Skeletal muscle satellite cell (primary cell): ENCODE measurements around the gene HIF3A.
"Not testable (repeated sequence)": the region's sequence is repeated elsewhere in the genome, so short reads cannot be mapped to it uniquely, and the experiment has no call there.

Source experiments
- H3K27me3 ChIP-seq: 2 replicates; pipeline ENCODE4 v1.7.0; 2013; ENCODE audit warnings: low read length; ENCODE audit not compliant: control insufficient read depth, insufficient read depth
- H3K36me3 ChIP-seq: 2 replicates; pipeline ENCODE4 v1.7.0; 2013; ENCODE audit warnings: mild to moderate bottlenecking, control low read depth, low read length; ENCODE audit not compliant: insufficient read depth
- H3K4me1 ChIP-seq: 2 replicates; pipeline ENCODE4 v1.7.0; 2013; ENCODE audit warnings: low read length; ENCODE audit not compliant: control insufficient read depth, insufficient read depth
- H3K4me2 ChIP-seq: 2 replicates; pipeline ENCODE4 v1.7.0; 2013; ENCODE audit warnings: mild to moderate bottlenecking, low read length
- H3K4me3 ChIP-seq: 2 replicates; pipeline ENCODE4 v1.7.0; 2013; ENCODE audit warnings: low read length
- H3K9ac ChIP-seq: 2 replicates; pipeline ENCODE4 v1.7.0; 2013; ENCODE audit warnings: mild to moderate bottlenecking, low read depth, low read length, moderate library complexity
- H3K9me3 ChIP-seq: replicated peaks from 2 replicates; pipeline ENCODE4 v1.7.0; 2013; ENCODE audit warnings: mild to moderate bottlenecking, control low read depth, low read length

The HIF3A gene

GRCh38 chr19:46271481-46272197 lies 25.2 kb upstream of the HIF3A start:
- peaks cover 14% of the 10 kb centered on the region for H3K4me1 ChIP-seq

GRCh38 chr19:46273931-46274330 lies 22.9 kb upstream of the HIF3A start:
- not testable (repeated sequence) for H3K36me3 ChIP-seq, H3K4me2 ChIP-seq, H3K9me3 ChIP-seq, H3K4me3 ChIP-seq, H3K9ac ChIP-seq
- peaks cover 35% of the 10 kb centered on the region for H3K27me3 ChIP-seq
- peaks cover 14% of the 10 kb centered on the region for H3K4me1 ChIP-seq

More at GRCh38 chr19:46271481-46272197, 25.2 kb upstream of the HIF3A start:
- Histone ChIP-seq H3K27me3 (peaks cover 34% of the 10 kb centered on the region), H3K36me3 (no peaks in the 10 kb centered on the region), H3K9me3 (no peaks in the 10 kb centered on the region), H3K4me3 (no peak overlapping the region), H3K9ac (no peak overlapping the region), H3K4me2 (peak overlapping the region; percentile 44)

- H3K27me3 ChIP-seq: peaks cover 17% of the 10 kb centered on the region
- no peaks in the 10 kb centered on the region for H3K9me3 ChIP-seq
- H3K4me3 ChIP-seq: no peak overlapping the region
- H3K4me2 ChIP-seq: no peak overlapping the region
- H3K9ac ChIP-seq: no peak overlapping the region
- H3K4me1 ChIP-seq: no peaks in the 10 kb centered on the region
- H3K36me3 ChIP-seq: no peaks in the 10 kb centered on the region
Observed at GRCh38 chr19:46279177-46279576, 17.7 kb upstream of the HIF3A start.

DNA sequence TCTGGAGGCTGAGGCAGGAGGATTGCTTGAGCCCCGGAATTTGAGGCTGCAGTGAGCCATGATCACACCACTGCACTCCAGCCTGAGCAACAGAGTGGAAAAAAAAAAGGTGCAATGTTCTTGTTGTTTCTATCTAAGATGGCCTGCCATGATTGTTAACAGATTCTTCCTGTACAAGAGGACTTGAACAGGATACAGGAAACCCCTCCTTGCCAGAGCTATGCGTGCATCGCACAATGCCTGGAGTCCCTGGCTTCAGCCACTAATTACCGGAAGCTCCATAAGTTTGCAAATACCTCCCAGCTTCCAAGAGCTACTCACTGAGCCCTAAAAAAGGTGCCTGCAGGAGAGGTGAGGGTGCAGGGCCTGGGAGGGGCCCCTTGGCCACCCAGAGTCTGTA lies 13.1 kb upstream of the HIF3A start:
- peaks cover 6% of the 10 kb centered on the region for H3K27me3 ChIP-seq
- H3K36me3 ChIP-seq: no peaks in the 10 kb centered on the region
- H3K9me3 ChIP-seq: no peaks in the 10 kb centered on the region
- H3K4me3 ChIP-seq: no peak overlapping the region
- H3K4me1 ChIP-seq: peaks cover 6% of the 10 kb centered on the region
- no peak overlapping the region for H3K4me2 ChIP-seq
- H3K9ac ChIP-seq: no peak overlapping the region

DNA sequence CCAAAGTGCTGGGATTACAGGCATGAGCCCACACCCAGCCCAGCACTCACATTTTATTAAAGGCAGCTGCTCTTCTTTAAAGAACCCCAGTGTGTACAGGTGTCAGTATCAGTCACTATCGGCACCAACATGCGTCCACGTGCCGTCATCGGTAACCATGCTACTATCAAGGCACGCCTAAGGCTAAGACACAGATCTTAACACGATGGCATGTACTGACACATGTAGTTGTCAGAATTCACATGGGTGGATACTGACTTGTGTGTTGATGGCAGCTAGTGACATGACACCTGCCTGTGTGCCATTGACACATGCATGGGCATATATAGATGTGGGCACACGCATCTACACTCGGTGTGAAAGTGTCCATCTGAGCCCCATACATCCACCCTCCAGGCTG lies 12.2 kb upstream of the HIF3A start:
- H3K4me2 ChIP-seq: no peak overlapping the region
- H3K9me3 ChIP-seq: peaks cover 2% of the 10 kb centered on the region
- no peaks in the 10 kb centered on the region for H3K27me3 ChIP-seq
- no peaks in the 10 kb centered on the region for H3K36me3 ChIP-seq
- H3K4me3 ChIP-seq: no peak overlapping the region
- peaks cover 14% of the 10 kb centered on the region for H3K4me1 ChIP-seq
- H3K9ac ChIP-seq: no peak overlapping the region

DNA sequence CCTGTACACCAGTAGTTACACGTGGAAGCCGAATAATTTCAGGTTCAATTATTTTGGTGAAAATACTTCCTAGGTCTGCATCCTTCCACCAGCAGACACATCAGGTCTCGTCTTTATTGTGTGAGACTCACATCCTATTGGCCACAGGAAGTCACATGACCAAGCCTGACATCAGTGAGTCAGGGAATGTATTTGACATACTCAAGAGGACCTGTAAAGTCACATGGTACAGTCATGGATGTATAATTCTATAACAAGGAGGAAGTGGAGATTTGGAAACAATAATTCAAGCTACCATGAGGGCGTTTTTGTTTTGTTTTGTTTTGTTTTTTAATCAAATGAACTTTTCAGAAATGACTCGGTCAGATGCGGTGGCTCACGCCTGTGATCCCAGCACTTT lies 9.3 kb upstream of the HIF3A start:
- no peak overlapping the region for H3K4me2 ChIP-seq
- no peak overlapping the region for H3K9ac ChIP-seq
- peaks cover 18% of the 10 kb centered on the region for H3K4me1 ChIP-seq
- H3K27me3 ChIP-seq: no peaks in the 10 kb centered on the region
- H3K36me3 ChIP-seq: no peaks in the 10 kb centered on the region
- peaks cover 8% of the 10 kb centered on the region for H3K9me3 ChIP-seq
- H3K4me3 ChIP-seq: no peak overlapping the region

DNA sequence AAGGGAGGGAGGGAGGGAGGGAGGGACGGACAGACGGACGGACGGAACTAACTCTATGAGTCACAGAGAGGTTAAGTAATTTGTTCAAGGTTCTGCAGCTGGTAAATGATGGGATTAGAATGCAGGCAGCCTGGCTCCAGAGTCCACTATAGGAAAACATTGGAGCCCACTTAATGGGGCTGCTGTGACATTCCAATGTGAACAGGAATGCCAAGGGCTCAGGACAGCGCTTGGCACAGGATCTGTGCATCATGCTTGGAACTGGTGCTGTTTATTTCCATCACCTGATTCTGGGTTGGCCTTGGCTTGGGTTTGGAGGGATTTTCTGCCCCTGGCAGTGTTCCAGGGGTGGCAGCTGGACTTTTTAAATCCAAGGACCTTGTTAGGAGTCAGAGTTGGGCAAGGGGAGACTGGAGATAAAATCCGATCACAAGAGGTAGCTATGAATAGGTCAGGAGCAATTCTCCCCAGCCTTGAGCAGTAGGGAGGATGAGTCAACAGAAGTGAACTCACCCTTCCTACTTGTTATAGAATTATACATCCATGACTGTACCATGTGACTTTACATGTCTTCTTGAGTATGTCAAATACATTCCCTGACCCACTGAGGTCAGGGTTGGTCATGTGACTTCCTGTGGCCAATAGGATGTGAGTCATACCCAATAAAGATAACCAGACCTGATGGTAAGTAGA lies 7.8 kb upstream of the HIF3A start:
- H3K4me3 ChIP-seq: peak overlapping the region; percentile 56

GRCh38 chr19:46289724-46290619 lies 6.9 kb upstream of the HIF3A start:
- Histone ChIP-seq H3K4me2 (peak overlapping the region; percentile 54), H3K36me3 (no peaks in the 10 kb centered on the region), H3K9me3 (peaks cover 8% of the 10 kb centered on the region), H3K27me3 (no peaks in the 10 kb centered on the region), H3K4me1 (peaks cover 18% of the 10 kb centered on the region), H3K9ac (no peak overlapping the region), H3K4me3 (peak overlapping the region; percentile 39)

More for the DNA sequence above, 7.8 kb upstream of the HIF3A start:
- Histone ChIP-seq H3K4me1 (peaks cover 18% of the 10 kb centered on the region), H3K9ac (peak overlapping the region; percentile 39), H3K27me3 (no peaks in the 10 kb centered on the region), H3K36me3 (no peaks in the 10 kb centered on the region), H3K9me3 (peaks cover 8% of the 10 kb centered on the region), H3K4me2 (peak overlapping the region; percentile 77)

DNA sequence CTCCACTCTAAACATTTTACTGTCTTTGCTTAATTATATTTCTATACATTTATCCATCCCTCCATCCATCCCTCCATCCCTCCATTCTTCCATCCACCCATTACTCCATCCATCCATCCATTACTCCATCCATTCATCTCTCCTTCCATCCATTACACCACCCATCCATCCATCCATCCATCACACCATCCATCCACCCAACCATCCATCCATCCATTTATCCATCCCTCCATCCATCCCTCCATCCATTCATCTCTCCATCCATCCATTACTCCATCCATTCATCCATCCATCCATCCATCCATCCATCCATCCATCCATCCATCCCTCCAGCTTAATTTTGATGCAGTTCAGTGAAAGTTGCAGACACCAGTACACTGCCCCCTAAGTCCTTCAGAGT lies 5.0 kb upstream of the HIF3A start:
- H3K4me3 ChIP-seq: no peak overlapping the region
- H3K27me3 ChIP-seq: no peaks in the 10 kb centered on the region
- peaks cover 18% of the 10 kb centered on the region for H3K4me1 ChIP-seq
- H3K9ac ChIP-seq: no peak overlapping the region
- H3K36me3 ChIP-seq: no peaks in the 10 kb centered on the region
- H3K9me3 ChIP-seq: peaks cover 8% of the 10 kb centered on the region
- no peak overlapping the region for H3K4me2 ChIP-seq

DNA sequence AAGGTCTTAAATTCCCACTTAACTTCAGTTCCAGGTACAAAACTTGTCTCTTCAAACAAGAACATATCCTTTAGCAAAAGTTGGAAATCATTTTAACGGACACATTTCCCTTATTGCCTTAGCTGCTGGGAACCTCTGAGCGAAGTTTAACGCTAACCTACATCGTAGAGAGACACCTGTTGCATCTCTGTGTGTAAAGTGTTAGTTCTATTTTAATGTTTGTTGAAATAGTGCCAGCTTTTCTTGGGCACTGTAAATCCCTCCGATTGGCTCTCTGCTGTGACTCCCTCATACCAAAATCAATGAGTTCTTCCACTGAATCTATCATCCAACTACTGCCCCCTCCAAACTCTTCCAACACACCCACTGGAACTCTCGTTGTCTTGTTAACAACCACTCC lies 2.3 kb upstream of the HIF3A start:
- H3K4me2 ChIP-seq: no peak overlapping the region
- no peak overlapping the region for H3K4me3 ChIP-seq
- peaks cover 30% of the 10 kb centered on the region for H3K4me1 ChIP-seq
- no peak overlapping the region for H3K9ac ChIP-seq
- H3K27me3 ChIP-seq: no peaks in the 10 kb centered on the region
- peaks cover 8% of the 10 kb centered on the region for H3K9me3 ChIP-seq
- no peaks in the 10 kb centered on the region for H3K36me3 ChIP-seq

- H3K9me3 ChIP-seq: no peaks in the 10 kb centered on the region
- no peaks in the 10 kb centered on the region for H3K36me3 ChIP-seq
- no peak overlapping the region for H3K9ac ChIP-seq
- H3K4me1 ChIP-seq: peaks cover 35% of the 10 kb centered on the region
- no peaks in the 10 kb centered on the region for H3K27me3 ChIP-seq
- no peak overlapping the region for H3K4me2 ChIP-seq
- H3K4me3 ChIP-seq: no peak overlapping the region
Observed at GRCh38 chr19:46295401-46296201, 1.2 kb upstream of the HIF3A start.
